Measurements from ENCODE around the gene TBC1D2. TPM values are rescaled to one million over a fixed set of nuclear protein-coding genes. Genes with fewer than 3 reads are reported as not detected.

TBC1D2 gene
- total and polyA plus RNA-seq, 2 of the 13 experiments (the other 11 are each of a cell fraction or from before 2014, with no cell fraction given), result 2.0 to 2.8 TPM

DNA sequence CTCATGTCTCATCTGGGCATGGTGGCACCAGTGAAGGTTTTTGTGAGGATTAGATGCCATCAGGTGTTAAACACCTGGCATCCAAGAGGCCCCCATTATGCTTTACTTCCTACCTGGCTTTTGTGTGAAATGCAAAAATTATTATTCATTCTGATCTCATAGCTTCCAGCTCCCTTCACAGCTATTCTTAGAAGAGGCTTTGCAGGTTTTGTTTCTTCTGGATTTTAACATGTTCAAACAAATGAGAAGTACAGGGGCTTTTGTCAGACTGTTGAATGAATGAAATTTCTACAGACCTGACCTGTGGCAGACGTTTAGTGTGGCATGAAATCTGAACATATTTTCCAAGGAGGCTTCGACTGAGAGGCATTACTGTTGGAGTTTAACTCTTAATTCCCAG is 48.7 kb downstream of the TBC1D2 start:
- H3K27me3 ChIP-seq (ENCODE audit: control insufficient read depth in 1 of 2, insufficient read depth in 2 of 2, low read length in 2 of 2), result no peaks in the 10 kb centered on the region
- WGBS (ENCODE audit: low lambda C conversion rate), result 52% methylated on average over 2 of the region's 2 CpGs
- H3K36me3 ChIP-seq (replicated peaks in 1 of 2; ENCODE audit: control insufficient read depth in 1 of 2, insufficient read depth in 2 of 2, low read length in 2 of 2), result no peaks in the 10 kb centered on the region
- H3K4me3 ChIP-seq (replicated peaks in 1 of 3; ENCODE audit: insufficient read depth in 1 of 3, low read depth in 2 of 3, low read length in 3 of 3), result no peak overlapping the region
- BruUV-seq (replicated peaks), result no TSS peak
- DNase-seq (ENCODE audit: low spot score) (no peak), FAIRE-seq (no peak), ATAC-seq (no peak)
- intact Hi-C loops (cut with micrococcal nuclease; ENCODE audit: unreplicated experiment) (loop anchor here (5.0 kb wide), 1 partner anchor 134 kb away; no protein-coding TSS in a partner anchor), in situ Hi-C loops (cut with HindIII; ENCODE audit: extremely low pct_ligation_motif_present, low pct_unique_long_range_greater_than_20kb) (loop anchor here (5.0 kb wide), 1 partner anchor 56 kb away; no protein-coding TSS in a partner anchor)
- no peak overlapping the region for H3K27ac ChIP-seq (ENCODE audit: extremely low read length, insufficient read depth, low read length)
- POLR2A ChIA-PET, result interaction anchor here (1.5 to 2.7 kb wide), 2 partner anchors 50 to 150 kb away, joined by 4 to 12 read pairs; partner anchors contain the start of gene TBC1D2
- H3K9me3 ChIP-seq (ENCODE audit: low read length), result no peaks in the 10 kb centered on the region
- no peaks in the 10 kb centered on the region for H4K20me1 ChIP-seq (ENCODE audit: insufficient read depth, low read length)
- CTCF ChIA-PET (ENCODE audit: low intra/inter-chr PET ratio, low total read pairs), result interaction anchor here (2.5 kb wide), 1 partner anchor 56 kb away, joined by 42 read pairs; no protein-coding TSS in a partner anchor
- no peak overlapping the region for H3K9ac ChIP-seq (ENCODE audit: insufficient read depth, low read depth, low read length)
- no peaks in the 10 kb centered on the region for H3K79me2 ChIP-seq (ENCODE audit: insufficient read depth, low read length)
- no peak overlapping the region for H2AFZ ChIP-seq (ENCODE audit: low read length)
- H3K4me2 ChIP-seq (ENCODE audit: low read depth, low read length), result no peak overlapping the region
- peaks cover 32% of the 10 kb centered on the region for H3K4me1 ChIP-seq (ENCODE audit: insufficient read depth, low read length)
- no peak for TF ChIP-seq ZNF451 (CRISPR knock-in tag; IDR thresholded peaks at IDR 0.05)
- TF ChIP-seq, protein P1, sequence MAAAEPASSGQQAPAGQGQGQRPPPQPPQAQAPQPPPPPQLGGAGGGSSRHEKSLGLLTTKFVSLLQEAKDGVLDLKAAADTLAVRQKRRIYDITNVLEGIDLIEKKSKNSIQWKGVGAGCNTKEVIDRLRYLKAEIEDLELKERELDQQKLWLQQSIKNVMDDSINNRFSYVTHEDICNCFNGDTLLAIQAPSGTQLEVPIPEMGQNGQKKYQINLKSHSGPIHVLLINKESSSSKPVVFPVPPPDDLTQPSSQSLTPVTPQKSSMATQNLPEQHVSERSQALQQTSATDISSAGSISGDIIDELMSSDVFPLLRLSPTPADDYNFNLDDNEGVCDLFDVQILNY (CRISPR knock-in tag; conservative IDR thresholded peaks at IDR 0.05), result no peak
- no peak for TF ChIP-seq SMAD1 (CRISPR knock-in tag; IDR thresholded peaks at IDR 0.05; ENCODE audit: borderline replicate concordance, low read depth)
- TF ChIP-seq, protein P2, sequence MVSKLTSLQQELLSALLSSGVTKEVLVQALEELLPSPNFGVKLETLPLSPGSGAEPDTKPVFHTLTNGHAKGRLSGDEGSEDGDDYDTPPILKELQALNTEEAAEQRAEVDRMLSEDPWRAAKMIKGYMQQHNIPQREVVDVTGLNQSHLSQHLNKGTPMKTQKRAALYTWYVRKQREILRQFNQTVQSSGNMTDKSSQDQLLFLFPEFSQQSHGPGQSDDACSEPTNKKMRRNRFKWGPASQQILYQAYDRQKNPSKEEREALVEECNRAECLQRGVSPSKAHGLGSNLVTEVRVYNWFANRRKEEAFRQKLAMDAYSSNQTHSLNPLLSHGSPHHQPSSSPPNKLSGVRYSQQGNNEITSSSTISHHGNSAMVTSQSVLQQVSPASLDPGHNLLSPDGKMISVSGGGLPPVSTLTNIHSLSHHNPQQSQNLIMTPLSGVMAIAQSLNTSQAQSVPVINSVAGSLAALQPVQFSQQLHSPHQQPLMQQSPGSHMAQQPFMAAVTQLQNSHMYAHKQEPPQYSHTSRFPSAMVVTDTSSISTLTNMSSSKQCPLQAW (CRISPR knock-in tag; IDR thresholded peaks at IDR 0.05), result no peak
- TF ChIP-seq RAD51 (IDR thresholded peaks at IDR 0.05; ENCODE audit: borderline replicate concordance), result no peak
- no peak for TF ChIP-seq HDAC2 (CRISPR knock-in tag; IDR thresholded peaks at IDR 0.05)
- no peak for TF ChIP-seq PHB2 (IDR thresholded peaks at IDR 0.05; ENCODE audit: partially characterized antibody)
- TF ChIP-seq MLLT10 (CRISPR knock-in tag; IDR thresholded peaks at IDR 0.05), result no peak
- TF ChIP-seq, protein P3, sequence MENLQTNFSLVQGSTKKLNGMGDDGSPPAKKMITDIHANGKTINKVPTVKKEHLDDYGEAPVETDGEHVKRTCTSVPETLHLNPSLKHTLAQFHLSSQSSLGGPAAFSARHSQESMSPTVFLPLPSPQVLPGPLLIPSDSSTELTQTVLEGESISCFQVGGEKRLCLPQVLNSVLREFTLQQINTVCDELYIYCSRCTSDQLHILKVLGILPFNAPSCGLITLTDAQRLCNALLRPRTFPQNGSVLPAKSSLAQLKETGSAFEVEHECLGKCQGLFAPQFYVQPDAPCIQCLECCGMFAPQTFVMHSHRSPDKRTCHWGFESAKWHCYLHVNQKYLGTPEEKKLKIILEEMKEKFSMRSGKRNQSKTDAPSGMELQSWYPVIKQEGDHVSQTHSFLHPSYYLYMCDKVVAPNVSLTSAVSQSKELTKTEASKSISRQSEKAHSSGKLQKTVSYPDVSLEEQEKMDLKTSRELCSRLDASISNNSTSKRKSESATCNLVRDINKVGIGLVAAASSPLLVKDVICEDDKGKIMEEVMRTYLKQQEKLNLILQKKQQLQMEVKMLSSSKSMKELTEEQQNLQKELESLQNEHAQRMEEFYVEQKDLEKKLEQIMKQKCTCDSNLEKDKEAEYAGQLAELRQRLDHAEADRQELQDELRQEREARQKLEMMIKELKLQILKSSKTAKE (CRISPR knock-in tag; IDR thresholded peaks at IDR 0.05; ENCODE audit: borderline replicate concordance), result no peak
- no peak for TF ChIP-seq ZNF530 (CRISPR knock-in tag; IDR thresholded peaks at IDR 0.05; ENCODE audit: low read depth)
- TF ChIP-seq ZNF546 (CRISPR knock-in tag; conservative IDR thresholded peaks at IDR 0.05), result no peak
- no peak for TF ChIP-seq CCDC6 (CRISPR knock-in tag; IDR thresholded peaks at IDR 0.05)
- TF ChIP-seq, protein P4, sequence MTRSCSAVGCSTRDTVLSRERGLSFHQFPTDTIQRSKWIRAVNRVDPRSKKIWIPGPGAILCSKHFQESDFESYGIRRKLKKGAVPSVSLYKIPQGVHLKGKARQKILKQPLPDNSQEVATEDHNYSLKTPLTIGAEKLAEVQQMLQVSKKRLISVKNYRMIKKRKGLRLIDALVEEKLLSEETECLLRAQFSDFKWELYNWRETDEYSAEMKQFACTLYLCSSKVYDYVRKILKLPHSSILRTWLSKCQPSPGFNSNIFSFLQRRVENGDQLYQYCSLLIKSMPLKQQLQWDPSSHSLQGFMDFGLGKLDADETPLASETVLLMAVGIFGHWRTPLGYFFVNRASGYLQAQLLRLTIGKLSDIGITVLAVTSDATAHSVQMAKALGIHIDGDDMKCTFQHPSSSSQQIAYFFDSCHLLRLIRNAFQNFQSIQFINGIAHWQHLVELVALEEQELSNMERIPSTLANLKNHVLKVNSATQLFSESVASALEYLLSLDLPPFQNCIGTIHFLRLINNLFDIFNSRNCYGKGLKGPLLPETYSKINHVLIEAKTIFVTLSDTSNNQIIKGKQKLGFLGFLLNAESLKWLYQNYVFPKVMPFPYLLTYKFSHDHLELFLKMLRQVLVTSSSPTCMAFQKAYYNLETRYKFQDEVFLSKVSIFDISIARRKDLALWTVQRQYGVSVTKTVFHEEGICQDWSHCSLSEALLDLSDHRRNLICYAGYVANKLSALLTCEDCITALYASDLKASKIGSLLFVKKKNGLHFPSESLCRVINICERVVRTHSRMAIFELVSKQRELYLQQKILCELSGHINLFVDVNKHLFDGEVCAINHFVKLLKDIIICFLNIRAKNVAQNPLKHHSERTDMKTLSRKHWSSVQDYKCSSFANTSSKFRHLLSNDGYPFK (CRISPR knock-in tag; IDR thresholded peaks at IDR 0.05; ENCODE audit: borderline replicate concordance), result no peak
- no peak for TF ChIP-seq ZNF788 (CRISPR knock-in tag; IDR thresholded peaks at IDR 0.05; ENCODE audit: borderline replicate concordance)
- TF ChIP-seq ZSCAN21 (CRISPR knock-in tag; IDR thresholded peaks at IDR 0.05; ENCODE audit: borderline replicate concordance), result no peak
- no peak for TF ChIP-seq PAX8 (CRISPR knock-in tag; IDR thresholded peaks at IDR 0.05; ENCODE audit: borderline replicate concordance)
- TF ChIP-seq SNRNP70 (IDR thresholded peaks at IDR 0.05; ENCODE audit: low read depth, low read length), result no peak
- TF ChIP-seq ETV5 (CRISPR knock-in tag; IDR thresholded peaks at IDR 0.05; ENCODE audit: borderline replicate concordance), result no peak

Measured in HepG2 (cell line).